SK-N-SH (cell line): ENCODE data around the gene KCNMB1.

Experiments
- MXI1 ChIP-seq: IDR thresholded peaks from 2 replicates; pipeline ENCODE4 v1.6.1; 2012; ENCODE audit warnings: mild to moderate bottlenecking, low read depth, low read length, improper control_type of control experiment
- NRF1 ChIP-seq: IDR thresholded peaks from 2 replicates; pipeline ENCODE4 v1.6.1; 2012; ENCODE audit warnings: low read depth, mild to moderate bottlenecking, low read length
- POLR2AphosphoS5 ChIP-seq: IDR thresholded peaks from 2 replicates; pipeline ENCODE4 v1.6.1; 2012; ENCODE audit warnings: low read depth, low read length
- RCOR1 ChIP-seq: fragments of 150-350 bp; IDR thresholded peaks from 2 replicates; pipeline ENCODE4 v1.6.1; 2017; ENCODE audit warnings: antibody characterized with exemption, low read length
- RFX5 ChIP-seq: IDR thresholded peaks from 2 replicates; pipeline ENCODE4 v1.6.1; 2012; ENCODE audit warnings: mild to moderate bottlenecking, improper control_type of control experiment, low read length
- SMC3 ChIP-seq: IDR thresholded peaks from 2 replicates; pipeline ENCODE4 v1.6.1; 2012; ENCODE audit warnings: low read depth, low read length, improper control_type of control experiment
- TF ChIP-seq, protein P1 (sequence below): fragments of 200-600 bp; sonication (generic); IDR thresholded peaks from 2 replicates; pipeline ENCODE4 v1.6.1; 2017; ENCODE audit warnings: antibody characterized with exemption, mild to moderate bottlenecking, moderate library complexity
- TF ChIP-seq, protein P2 (sequence below): IDR thresholded peaks from 2 replicates; pipeline ENCODE4 v1.4.0; 2012; ENCODE audit warnings: low read depth
- TF ChIP-seq, protein P3 (sequence below): IDR thresholded peaks from 2 replicates; pipeline ENCODE4 v1.6.1; 2012; ENCODE audit warnings: mild to moderate bottlenecking, low read depth, low read length, moderate library complexity

DNA sequence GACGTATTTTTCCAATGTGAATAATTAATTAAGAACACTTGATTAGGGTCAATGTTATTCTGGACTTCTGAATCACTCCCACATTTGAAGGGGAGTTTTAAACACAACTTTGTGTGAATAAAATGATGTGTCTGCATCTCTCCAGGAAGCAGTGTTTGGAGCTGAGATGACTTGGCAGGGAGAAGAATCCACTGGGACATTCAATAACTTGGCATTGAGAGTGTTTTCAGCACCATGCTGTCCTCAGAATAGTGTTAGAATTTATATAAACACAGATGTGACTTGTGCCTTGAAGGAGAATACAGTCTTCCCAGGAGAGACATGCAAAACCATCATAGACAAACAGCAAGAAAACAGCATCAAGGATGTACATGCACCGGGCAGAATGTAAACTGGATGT is 32.7 kb upstream of the KCNMB1 start:
- no peak for TF ChIP-seq RFX5
- TF ChIP-seq, protein P1, sequence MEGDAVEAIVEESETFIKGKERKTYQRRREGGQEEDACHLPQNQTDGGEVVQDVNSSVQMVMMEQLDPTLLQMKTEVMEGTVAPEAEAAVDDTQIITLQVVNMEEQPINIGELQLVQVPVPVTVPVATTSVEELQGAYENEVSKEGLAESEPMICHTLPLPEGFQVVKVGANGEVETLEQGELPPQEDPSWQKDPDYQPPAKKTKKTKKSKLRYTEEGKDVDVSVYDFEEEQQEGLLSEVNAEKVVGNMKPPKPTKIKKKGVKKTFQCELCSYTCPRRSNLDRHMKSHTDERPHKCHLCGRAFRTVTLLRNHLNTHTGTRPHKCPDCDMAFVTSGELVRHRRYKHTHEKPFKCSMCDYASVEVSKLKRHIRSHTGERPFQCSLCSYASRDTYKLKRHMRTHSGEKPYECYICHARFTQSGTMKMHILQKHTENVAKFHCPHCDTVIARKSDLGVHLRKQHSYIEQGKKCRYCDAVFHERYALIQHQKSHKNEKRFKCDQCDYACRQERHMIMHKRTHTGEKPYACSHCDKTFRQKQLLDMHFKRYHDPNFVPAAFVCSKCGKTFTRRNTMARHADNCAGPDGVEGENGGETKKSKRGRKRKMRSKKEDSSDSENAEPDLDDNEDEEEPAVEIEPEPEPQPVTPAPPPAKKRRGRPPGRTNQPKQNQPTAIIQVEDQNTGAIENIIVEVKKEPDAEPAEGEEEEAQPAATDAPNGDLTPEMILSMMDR: no peak
- TF ChIP-seq MXI1: no peak
- TF ChIP-seq, protein P2, sequence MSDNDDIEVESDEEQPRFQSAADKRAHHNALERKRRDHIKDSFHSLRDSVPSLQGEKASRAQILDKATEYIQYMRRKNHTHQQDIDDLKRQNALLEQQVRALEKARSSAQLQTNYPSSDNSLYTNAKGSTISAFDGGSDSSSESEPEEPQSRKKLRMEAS: no peak
- TF ChIP-seq SMC3: no peak
- TF ChIP-seq POLR2AphosphoS5: no peak
- TF ChIP-seq, protein P3, sequence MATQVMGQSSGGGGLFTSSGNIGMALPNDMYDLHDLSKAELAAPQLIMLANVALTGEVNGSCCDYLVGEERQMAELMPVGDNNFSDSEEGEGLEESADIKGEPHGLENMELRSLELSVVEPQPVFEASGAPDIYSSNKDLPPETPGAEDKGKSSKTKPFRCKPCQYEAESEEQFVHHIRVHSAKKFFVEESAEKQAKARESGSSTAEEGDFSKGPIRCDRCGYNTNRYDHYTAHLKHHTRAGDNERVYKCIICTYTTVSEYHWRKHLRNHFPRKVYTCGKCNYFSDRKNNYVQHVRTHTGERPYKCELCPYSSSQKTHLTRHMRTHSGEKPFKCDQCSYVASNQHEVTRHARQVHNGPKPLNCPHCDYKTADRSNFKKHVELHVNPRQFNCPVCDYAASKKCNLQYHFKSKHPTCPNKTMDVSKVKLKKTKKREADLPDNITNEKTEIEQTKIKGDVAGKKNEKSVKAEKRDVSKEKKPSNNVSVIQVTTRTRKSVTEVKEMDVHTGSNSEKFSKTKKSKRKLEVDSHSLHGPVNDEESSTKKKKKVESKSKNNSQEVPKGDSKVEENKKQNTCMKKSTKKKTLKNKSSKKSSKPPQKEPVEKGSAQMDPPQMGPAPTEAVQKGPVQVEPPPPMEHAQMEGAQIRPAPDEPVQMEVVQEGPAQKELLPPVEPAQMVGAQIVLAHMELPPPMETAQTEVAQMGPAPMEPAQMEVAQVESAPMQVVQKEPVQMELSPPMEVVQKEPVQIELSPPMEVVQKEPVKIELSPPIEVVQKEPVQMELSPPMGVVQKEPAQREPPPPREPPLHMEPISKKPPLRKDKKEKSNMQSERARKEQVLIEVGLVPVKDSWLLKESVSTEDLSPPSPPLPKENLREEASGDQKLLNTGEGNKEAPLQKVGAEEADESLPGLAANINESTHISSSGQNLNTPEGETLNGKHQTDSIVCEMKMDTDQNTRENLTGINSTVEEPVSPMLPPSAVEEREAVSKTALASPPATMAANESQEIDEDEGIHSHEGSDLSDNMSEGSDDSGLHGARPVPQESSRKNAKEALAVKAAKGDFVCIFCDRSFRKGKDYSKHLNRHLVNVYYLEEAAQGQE: no peak
- TF ChIP-seq RCOR1: no peak
- no peak for TF ChIP-seq NRF1
